Heart left ventricle (tissue), 16 donors: ENCODE measurements around the gene PCIF1. TPM values are rescaled to one million over a fixed set of nuclear protein-coding genes. Genes with fewer than 3 reads are reported as not detected.

Experiments used
- ATAC-seq, 4 donors: fragments of 200-7000 bp; cut with Tn5 transposase; one replicate each; pipeline ENCODE4 v1.9.1; 2020 to 2022; ENCODE audit warnings: moderate library complexity in 4 of 4, mild to moderate bottlenecking in 3 of 4, moderate number of reproducible peaks in 1 of 4
- DNase-seq, 5 donors: peaks; one replicate each; pipeline ENCODE4 v3.0.0-alpha.2; 2020
- H3K27ac ChIP-seq, 12 donors: fragments of 200-600 bp; sonication (generic) in 4 of 12; one replicate each; pipeline versions ENCODE4 v1.5.0 to v1.8.0; 2016 to 2022; ENCODE audit warnings: mild to moderate bottlenecking in 2 of 12
- H3K27me3 ChIP-seq, 9 donors: fragments of 200-600 bp; sonication (generic) in 2 of 9; one replicate each; pipeline versions ENCODE4 v1.5.1 to v1.8.0; 2016 to 2022; ENCODE audit warnings: mild to moderate bottlenecking in 3 of 9
- H3K36me3 ChIP-seq, 9 donors: fragments of 200-600 bp; sonication (generic) in 2 of 9; one replicate each; pipeline versions ENCODE4 v1.5.0 to v1.8.0; 2018 to 2022; ENCODE audit warnings: mild to moderate bottlenecking in 2 of 9
- H3K4me1 ChIP-seq, 12 donors: fragments of 200-600 bp; sonication (generic) in 4 of 12; one replicate each; pipeline versions ENCODE4 v1.5.0 to v1.8.0; 2016 to 2022; ENCODE audit warnings: mild to moderate bottlenecking in 3 of 12
- H3K4me3 ChIP-seq, 12 donors: fragments of 200-600 bp; sonication (generic) in 4 of 12; one replicate each; pipeline versions ENCODE4 v1.5.0 to v1.8.0; 2017 to 2022; ENCODE audit warnings: mild to moderate bottlenecking in 9 of 12, moderate library complexity in 4 of 12
- H3K9me3 ChIP-seq, 12 donors: fragments of 200-600 bp; sonication (generic) in 4 of 12; one replicate each; pipeline versions ENCODE4 v1.5.0 to v1.8.0; 2016 to 2022; ENCODE audit warnings: mild to moderate bottlenecking in 1 of 12
- CTCF ChIP-seq, 12 donors: fragments of 200-600 bp; sonication (generic) in 4 of 12; IDR thresholded peaks; one replicate each; pipeline versions ENCODE4 v1.5.0 to v1.8.0; 2018 to 2022; ENCODE audit warnings: antibody characterized with exemption in 12 of 12, mild to moderate bottlenecking in 5 of 12
- POLR2A ChIP-seq, 2 donors: fragments of 450-650 bp; IDR thresholded peaks; one replicate each; pipeline ENCODE4 v1.6.1; 2017; ENCODE audit warnings: antibody characterized with exemption in 2 of 2, mild to moderate bottlenecking in 2 of 2, moderate library complexity in 2 of 2
- WGBS, 4 donors: extraction: QIAGEN DNeasy Blood & Tissue Kit in 2 of 4; methylation state at CpG; one replicate each; pipeline versions ENCODE4 v1.1.5 to v1.1.7; 2013 to 2018; 5-methylcytosine and 5-hydroxymethylcytosine counted together
- intact Hi-C, 10 donors: fragments of 100-400 bp; cut with DNase I; formaldehyde crosslinking; loops; one replicate each; pipeline versions ENCODE4 v1.11.1 to v1.14.2; 2022
- polyA plus RNA-seq, 2 donors: library from polyadenylated mRNA; stranded (reverse); fragments of 200-250 nt; gene quantifications; one replicate each; pipeline ENCODE4 v1.2.3, GENCODE V29; 2013
- total RNA-seq, 9 donors: library from RNA; depleted of rRNA in 2 of 9; stranded (reverse); fragments of >200 nt in 2 of 9; fragmentation: NEBNext Ultra II Directional in 3 of 9; extraction: Animal tissue kit (Norgen Biotek cat#: 25700) in 3 of 9; gene quantifications; one replicate each; pipeline versions ENCODE4 v1.1.0 to v1.2.4, GENCODE V29; 2016 to 2023
- donor health status: ischemic (EF 13 %, LVEDD 7.1; RV severe dilation, severe dysfunction).
- donor health status: healthy with polysubstance abuse.
- donor health status: DM: no; HTN: yes; CAD: no.
- donor health status: DM: no; HTN: no; CAD: no.
- donor health status: ischemic (EF 25% LVEDD 6.9; RV normal size, moderate dysfunction).
- donor health status: ischemic (EF 25% LVEDD 5.7; RV mildly dilated, moderate dysfunction).
- donor health status: healthy.
- donor health status: DM: yes; HTN: yes; CAD: no.
- donor health status: ischemic (EF 35%, LVEDD 5.7; RV mildly dilated, moderate dysfunction).
- donor health status: nonischemic (EF 11% LVEDD 7.7; RV severe dilation, severe dysfunction).
- donor health status: DM: yes; HTN: yes; CAD: no.
- donor health status: PGD.
- donor health status: ischemic (EF 29% LVEDD 5.4; RV normal size, mild dysfunction).
- donor health status: nonischemic (EF 23%, LVEDD 6.1; RV moderate dilation, normal function).

Gene PCIF1
- total and polyA plus RNA-seq, 11 donors, result 17.5 to 40.2 (median 28.2) TPM

GRCh38 chr20:45910670-45911485, 23.6 kb upstream of the PCIF1 start:
- peak; percentile 96 to 97 (median 97) for DNase-seq
- peak overlapping the region; percentile 18 to 67 (median 60) for H3K4me3 ChIP-seq
- peak in 1 of 2 donors; percentile 60 for TF ChIP-seq POLR2A (IDR thresholded peaks at IDR 0.05)
- TF ChIP-seq CTCF (IDR thresholded peaks at IDR 0.05), result no peak
- peaks cover 0 to 60% (median 18%) of the 10 kb centered on the region in 12 donors for H3K4me1 ChIP-seq
- H3K27ac ChIP-seq, result peak overlapping the region; percentile 42 to 91 (median 80)
- intact Hi-C loops, result loop anchor here in 4 of 10 donors (1.0 to 2.0 kb wide), 3 partner anchors 23 to 60 kb away; partner anchors contain the start of gene PCIF1 (in 4 of the 4)
- peak; percentile 82 to 94 (median 92) for ATAC-seq
- peaks cover 0 to 5% (median 0%) of the 10 kb centered on the region in 9 donors for H3K27me3 ChIP-seq
- peaks cover 0 to 29% (median 8%) of the 10 kb centered on the region in 9 donors for H3K36me3 ChIP-seq
- WGBS, 4 donors, result 3 to 6% (median 4%) methylated on average over 33 to 43 of the region's 43 CpGs
- no peaks in the 10 kb centered on the region for H3K9me3 ChIP-seq

GRCh38 chr20:45911486-45912343, 22.8 kb upstream of the PCIF1 start, which contains the start of gene PLTP:
TSS of gene PLTP (minus strand) at chr20:45912155. CDS start at chr20:45911452, 703 bp downstream.
- H3K4me3 ChIP-seq, result peak within 1 kb of the TSS; percentile 18 to 67 (median 60)
- peak within 1 kb of the TSS; percentile 42 to 91 (median 80) for H3K27ac ChIP-seq
- 1 to 2% (median 1%) methylated on average over 32 to 58 of the region's 58 CpGs for WGBS, 4 donors
- peaks cover 0 to 60% (median 18%) of the 10 kb centered on the region in 12 donors for H3K4me1 ChIP-seq
- no peak for TF ChIP-seq CTCF (IDR thresholded peaks at IDR 0.05)
- peak in 1 of 2 donors; percentile 66 for TF ChIP-seq POLR2A (IDR thresholded peaks at IDR 0.05)
- H3K27me3 ChIP-seq, result peaks cover 0 to 5% (median 0%) of the 10 kb centered on the region in 9 donors
- DNase-seq (peak; percentile 78 to 88 (median 79)), ATAC-seq (peak; percentile 28 to 69 (median 57))
- H3K9me3 ChIP-seq, result no peaks in the 10 kb centered on the region
- intact Hi-C loops, result loop anchor here in 4 of 10 donors (1.0 to 2.0 kb wide), 3 partner anchors 23 to 60 kb away; partner anchors contain the start of gene PCIF1 (in 4 of the 4)
- H3K36me3 ChIP-seq, result peaks cover 0 to 21% (median under 1%) of the 10 kb centered on the region in 9 donors

- WGBS, 4 donors, result 20 to 30% (median 22%) methylated on average over 4 of the region's 4 CpGs
Measured at GRCh38 chr20:45912344-45912682, 22.2 kb upstream of the PCIF1 start.

More at GRCh38 chr20:45912344-45912682, 22.2 kb upstream of the PCIF1 start:
- peak overlapping the region in 11 of 12 donors; percentile 43 to 67 (median 62) for H3K4me3 ChIP-seq
- H3K27ac ChIP-seq, result peak overlapping the region in 11 of 12 donors; percentile 42 to 91 (median 79)
- DNase-seq (no peak), ATAC-seq (no peak)
- no peak for TF ChIP-seq CTCF (IDR thresholded peaks at IDR 0.05)
- H3K4me1 ChIP-seq, result peaks cover 0 to 64% (median 18%) of the 10 kb centered on the region in 12 donors
- H3K9me3 ChIP-seq, result no peaks in the 10 kb centered on the region
- intact Hi-C loops, result no loop called here
- peaks cover 0 to 5% (median 0%) of the 10 kb centered on the region in 9 donors for H3K27me3 ChIP-seq
- peaks cover 0 to 17% (median 0%) of the 10 kb centered on the region in 9 donors for H3K36me3 ChIP-seq
